ENCODE measurements around the gene SDR42E2. TPM values are rescaled to one million over a fixed set of nuclear protein-coding genes. Genes with fewer than 3 reads are reported as not detected.

The SDR42E2 gene
- total RNA-seq, 1 experiment from 2014 or later = not detected

- ATAC-seq = no peak
- POLR2A ChIA-PET (ENCODE audit: unreplicated experiment) = no interaction called here
- no TSS peak for BruUV-seq (replicated peaks)
Measured at GRCh38 chr16:22162656-22163009, 327 bp downstream of the SDR42E2 start.

GRCh38 chr16:22163806-22164205 lies 1.5 kb downstream of the SDR42E2 start:
- Histone ChIP-seq H3K9me2 (replicated peaks; ENCODE audit: low read length) (no peaks in the 10 kb centered on the region), H3K4me2 (ENCODE audit: low read length) (no peak overlapping the region), H3K9me3 (ENCODE audit: low read length) (no peaks in the 10 kb centered on the region), H2AFZ (ENCODE audit: low read length) (no peak overlapping the region), H4K20me1 (ENCODE audit: low read length) (no peaks in the 10 kb centered on the region), H3K79me2 (ENCODE audit: low read length) (no peaks in the 10 kb centered on the region), H3F3A (ENCODE audit: low read length, unreplicated experiment) (no peaks in the 10 kb centered on the region), H3K4me1 (ENCODE audit: insufficient read depth, low read length) (no peaks in the 10 kb centered on the region), H3K27ac (ENCODE audit: low read length) (no peak overlapping the region), H3K9ac (ENCODE audit: low read length) (no peak overlapping the region), H3K4me3 (ENCODE audit: low read length) (no peak overlapping the region), H3K27me3 (ENCODE audit: low read length) (no peaks in the 10 kb centered on the region), H3K36me3 (ENCODE audit: low read depth, low read length) (no peaks in the 10 kb centered on the region)
- BruUV-seq (replicated peaks) = no TSS peak
- intact Hi-C loops (cut with micrococcal nuclease) = no loop called here
- ATAC-seq (no peak), DNase-seq (no peak)
- CTCF ChIA-PET = no interaction called here
- POLR2A ChIA-PET (ENCODE audit: unreplicated experiment) = no interaction called here
- TF ChIP-seq, protein P1, sequence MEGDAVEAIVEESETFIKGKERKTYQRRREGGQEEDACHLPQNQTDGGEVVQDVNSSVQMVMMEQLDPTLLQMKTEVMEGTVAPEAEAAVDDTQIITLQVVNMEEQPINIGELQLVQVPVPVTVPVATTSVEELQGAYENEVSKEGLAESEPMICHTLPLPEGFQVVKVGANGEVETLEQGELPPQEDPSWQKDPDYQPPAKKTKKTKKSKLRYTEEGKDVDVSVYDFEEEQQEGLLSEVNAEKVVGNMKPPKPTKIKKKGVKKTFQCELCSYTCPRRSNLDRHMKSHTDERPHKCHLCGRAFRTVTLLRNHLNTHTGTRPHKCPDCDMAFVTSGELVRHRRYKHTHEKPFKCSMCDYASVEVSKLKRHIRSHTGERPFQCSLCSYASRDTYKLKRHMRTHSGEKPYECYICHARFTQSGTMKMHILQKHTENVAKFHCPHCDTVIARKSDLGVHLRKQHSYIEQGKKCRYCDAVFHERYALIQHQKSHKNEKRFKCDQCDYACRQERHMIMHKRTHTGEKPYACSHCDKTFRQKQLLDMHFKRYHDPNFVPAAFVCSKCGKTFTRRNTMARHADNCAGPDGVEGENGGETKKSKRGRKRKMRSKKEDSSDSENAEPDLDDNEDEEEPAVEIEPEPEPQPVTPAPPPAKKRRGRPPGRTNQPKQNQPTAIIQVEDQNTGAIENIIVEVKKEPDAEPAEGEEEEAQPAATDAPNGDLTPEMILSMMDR (conservative IDR thresholded peaks at IDR 0.05; ENCODE audit: low read depth, low read length) = no peak
- TF ChIP-seq EZH2phosphoT487 (IDR thresholded peaks at IDR 0.05; ENCODE audit: borderline replicate concordance, low read length) (no peak), EZH2 (IDR thresholded peaks at IDR 0.05; ENCODE audit: low read length, unreplicated experiment) (no peak)

More at GRCh38 chr16:22162656-22163009, 327 bp downstream of the SDR42E2 start:
- Histone ChIP-seq H3K4me1 (ENCODE audit: insufficient read depth, low read length) (no peaks in the 10 kb centered on the region), H3K9me2 (replicated peaks; ENCODE audit: low read length) (no peaks in the 10 kb centered on the region), H3K4me2 (ENCODE audit: low read length) (no peak overlapping the region), H3F3A (ENCODE audit: low read length, unreplicated experiment) (no peaks in the 10 kb centered on the region), H2AFZ (ENCODE audit: low read length) (no peak overlapping the region), H3K27ac (ENCODE audit: low read length) (no peak overlapping the region), H3K27me3 (ENCODE audit: low read length) (no peaks in the 10 kb centered on the region), H3K4me3 (ENCODE audit: low read length) (no peak overlapping the region), H4K20me1 (ENCODE audit: low read length) (no peaks in the 10 kb centered on the region), H3K79me2 (ENCODE audit: low read length) (no peaks in the 10 kb centered on the region), H3K36me3 (ENCODE audit: low read depth, low read length) (no peaks in the 10 kb centered on the region), H3K9ac (ENCODE audit: low read length) (no peak overlapping the region), H3K9me3 (ENCODE audit: low read length) (no peaks in the 10 kb centered on the region)
- CTCF ChIA-PET = no interaction called here
- TF ChIP-seq EZH2phosphoT487 (IDR thresholded peaks at IDR 0.05; ENCODE audit: borderline replicate concordance, low read length) (no peak), EZH2 (IDR thresholded peaks at IDR 0.05; ENCODE audit: low read length, unreplicated experiment) (no peak)
- TF ChIP-seq, protein P1 (conservative IDR thresholded peaks at IDR 0.05; ENCODE audit: low read depth, low read length) = no peak
- no peak for DNase-seq
- intact Hi-C loops (cut with micrococcal nuclease) = no loop called here

DNA sequence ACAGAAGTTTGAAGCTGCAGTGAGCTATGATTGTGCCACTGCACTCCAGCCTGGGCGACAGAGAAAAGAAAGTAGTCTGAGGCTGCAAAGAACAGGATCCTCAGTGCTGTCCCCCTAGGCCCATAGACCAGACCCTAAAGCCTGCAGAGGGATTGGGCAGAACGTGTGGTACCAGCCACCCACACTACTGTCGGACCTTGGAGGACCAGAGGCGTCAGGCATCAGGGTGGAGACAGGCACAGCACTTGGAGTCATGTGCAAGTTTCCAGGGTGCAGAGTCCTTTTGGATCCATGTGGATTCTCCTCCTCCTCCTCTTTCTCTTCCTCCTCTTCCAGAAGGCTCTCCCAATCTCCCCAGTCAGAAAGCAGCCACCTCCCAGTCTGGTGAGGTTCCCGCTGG lies 2.2 kb downstream of the SDR42E2 start:
- ATAC-seq (no peak), DNase-seq (no peak)
- Histone ChIP-seq H4K20me1 (ENCODE audit: low read length) (no peaks in the 10 kb centered on the region), H3K4me2 (ENCODE audit: low read length) (no peak overlapping the region), H3K9ac (ENCODE audit: low read length) (no peak overlapping the region), H3K9me2 (replicated peaks; ENCODE audit: low read length) (no peaks in the 10 kb centered on the region), H3K79me2 (ENCODE audit: low read length) (no peaks in the 10 kb centered on the region), H3K4me1 (ENCODE audit: insufficient read depth, low read length) (no peaks in the 10 kb centered on the region), H3K27ac (ENCODE audit: low read length) (no peak overlapping the region), H3K27me3 (ENCODE audit: low read length) (no peaks in the 10 kb centered on the region), H3K9me3 (ENCODE audit: low read length) (no peaks in the 10 kb centered on the region), H3K36me3 (ENCODE audit: low read depth, low read length) (no peaks in the 10 kb centered on the region), H2AFZ (ENCODE audit: low read length) (no peak overlapping the region), H3F3A (ENCODE audit: low read length, unreplicated experiment) (no peaks in the 10 kb centered on the region), H3K4me3 (ENCODE audit: low read length) (no peak overlapping the region)
- BruUV-seq (replicated peaks) = no TSS peak
- CTCF ChIA-PET = no interaction called here
- intact Hi-C loops (cut with micrococcal nuclease) = no loop called here
- no peak for TF ChIP-seq EZH2 (IDR thresholded peaks at IDR 0.05; ENCODE audit: low read length, unreplicated experiment)
- no peak for TF ChIP-seq EZH2phosphoT487 (IDR thresholded peaks at IDR 0.05; ENCODE audit: borderline replicate concordance, low read length)
- TF ChIP-seq, protein P1 (conservative IDR thresholded peaks at IDR 0.05; ENCODE audit: low read depth, low read length) = no peak
- POLR2A ChIA-PET (ENCODE audit: unreplicated experiment) = no interaction called here
